Activated CD8-positive, alpha-beta memory T cell treated with anti-CD3 and anti-CD28 coated beads, Interleukin-2, amount 50 U/mL, for 24 hours (primary cell): ENCODE results near the gene NTSR1.

Experiments used
- DNase-seq: peaks from one replicate; pipeline ENCODE4 v3.0.0-alpha.2; 2020; ENCODE audit errors: extremely low read depth

The NTSR1 gene

DNA sequence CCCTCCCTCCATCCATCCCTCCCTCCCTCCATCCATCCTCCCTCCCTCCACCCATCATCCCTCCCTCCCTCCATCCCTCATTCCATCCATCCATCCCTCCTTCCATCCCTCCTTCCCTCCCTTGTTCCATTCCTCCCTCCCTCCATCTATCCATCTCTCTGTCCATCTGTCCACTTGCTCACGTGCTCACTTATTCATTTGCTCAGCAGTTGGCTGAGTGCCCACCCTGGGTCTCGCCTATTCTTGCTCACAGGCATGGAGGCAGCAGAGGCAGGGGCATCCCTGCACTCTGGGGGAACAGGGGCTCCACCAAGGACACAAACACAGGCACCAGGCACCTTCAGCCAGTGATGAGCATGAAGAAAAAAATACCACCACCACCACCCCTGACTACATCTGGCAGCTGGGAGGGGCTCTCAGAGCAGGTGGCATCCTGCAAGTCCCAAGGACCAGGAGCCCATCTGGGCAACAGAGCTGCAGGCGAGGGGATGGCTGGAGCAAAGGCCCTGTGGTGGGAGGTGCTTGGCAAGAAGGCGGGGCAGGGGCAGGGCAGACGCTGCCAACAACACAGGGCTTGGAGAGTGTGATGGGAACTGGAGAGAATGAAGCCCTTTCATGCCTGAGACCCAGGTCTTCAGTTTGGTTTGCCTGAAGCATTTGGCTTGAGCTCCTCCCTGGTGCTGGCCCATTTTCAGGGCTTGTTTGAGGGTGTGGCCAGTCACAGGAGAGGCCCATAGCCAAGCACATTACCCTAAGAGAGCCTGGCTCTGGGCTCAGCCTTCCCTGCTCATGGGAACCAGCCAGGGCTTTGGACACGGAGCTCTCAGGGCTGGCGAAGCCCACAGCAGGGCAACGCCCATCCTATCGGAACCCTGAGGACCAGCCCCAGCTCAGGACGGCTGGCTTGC is 47.4 kb downstream of the NTSR1 start:
- DNase-seq, result no peak

DNA sequence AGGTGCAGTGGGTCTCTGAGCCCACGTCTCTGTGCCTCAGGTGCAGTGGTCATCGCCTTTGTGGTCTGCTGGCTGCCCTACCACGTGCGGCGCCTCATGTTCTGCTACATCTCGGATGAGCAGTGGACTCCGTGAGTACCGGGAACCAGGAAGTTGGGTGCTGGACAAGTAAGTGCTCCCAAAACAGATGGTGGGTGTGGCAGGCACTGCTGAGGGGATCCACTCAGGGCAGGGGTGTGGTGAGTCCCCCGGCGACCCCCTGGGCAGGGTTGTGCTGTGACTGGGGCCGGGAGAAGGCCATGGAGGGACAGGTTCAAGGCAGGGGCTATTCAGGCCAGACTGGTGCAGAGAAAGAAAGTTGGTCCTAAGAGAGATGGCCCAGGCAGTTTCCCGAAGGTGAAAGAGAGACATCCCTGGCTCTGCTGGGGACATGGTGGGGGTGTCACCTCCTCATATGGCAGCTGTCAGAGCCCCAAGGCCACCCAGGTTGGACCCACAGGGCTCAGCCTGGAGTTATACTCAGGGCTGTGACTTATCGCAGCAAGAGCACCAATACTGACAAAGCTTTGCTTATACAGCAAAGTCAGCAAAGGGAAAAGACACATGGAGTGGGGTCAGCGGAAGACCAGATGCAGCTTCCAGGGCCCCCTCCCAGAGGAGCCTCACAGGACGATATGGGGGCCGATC is 49.7 kb downstream of the NTSR1 start:
- DNase-seq, result no peak

DNA sequence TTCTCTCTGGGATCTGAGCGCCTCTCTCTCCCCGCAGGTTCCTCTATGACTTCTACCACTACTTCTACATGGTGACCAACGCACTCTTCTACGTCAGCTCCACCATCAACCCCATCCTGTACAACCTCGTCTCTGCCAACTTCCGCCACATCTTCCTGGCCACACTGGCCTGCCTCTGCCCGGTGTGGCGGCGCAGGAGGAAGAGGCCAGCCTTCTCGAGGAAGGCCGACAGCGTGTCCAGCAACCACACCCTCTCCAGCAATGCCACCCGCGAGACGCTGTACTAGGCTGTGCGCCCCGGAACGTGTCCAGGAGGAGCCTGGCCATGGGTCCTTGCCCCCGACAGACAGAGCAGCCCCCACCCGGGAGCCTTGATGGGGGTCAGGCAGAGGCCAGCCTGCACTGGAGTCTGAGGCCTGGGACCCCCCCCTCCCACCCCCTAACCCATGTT is 51.4 kb downstream of the NTSR1 start:
- DNase-seq, result no peak

DNA sequence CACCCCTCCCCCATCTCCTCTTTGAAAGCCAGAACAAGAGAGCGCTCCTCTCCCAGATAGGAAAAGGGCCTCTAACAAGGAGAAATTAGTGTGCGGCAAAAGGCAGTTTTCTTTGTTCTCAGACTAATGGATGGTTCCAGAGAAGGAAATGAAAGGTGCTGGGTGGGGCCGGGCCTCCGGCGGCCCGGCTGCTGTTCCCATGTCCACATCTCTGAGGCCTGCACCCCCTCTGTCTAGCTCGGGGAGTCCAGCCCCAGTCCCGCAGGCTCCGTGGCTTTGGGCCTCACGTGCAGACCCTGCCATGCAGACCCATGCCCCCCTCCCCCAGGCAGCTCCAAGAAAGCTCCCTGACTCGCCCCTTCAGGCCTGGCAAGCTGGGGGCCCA is 51.8 kb downstream of the NTSR1 start:
- no peak for DNase-seq

DNA sequence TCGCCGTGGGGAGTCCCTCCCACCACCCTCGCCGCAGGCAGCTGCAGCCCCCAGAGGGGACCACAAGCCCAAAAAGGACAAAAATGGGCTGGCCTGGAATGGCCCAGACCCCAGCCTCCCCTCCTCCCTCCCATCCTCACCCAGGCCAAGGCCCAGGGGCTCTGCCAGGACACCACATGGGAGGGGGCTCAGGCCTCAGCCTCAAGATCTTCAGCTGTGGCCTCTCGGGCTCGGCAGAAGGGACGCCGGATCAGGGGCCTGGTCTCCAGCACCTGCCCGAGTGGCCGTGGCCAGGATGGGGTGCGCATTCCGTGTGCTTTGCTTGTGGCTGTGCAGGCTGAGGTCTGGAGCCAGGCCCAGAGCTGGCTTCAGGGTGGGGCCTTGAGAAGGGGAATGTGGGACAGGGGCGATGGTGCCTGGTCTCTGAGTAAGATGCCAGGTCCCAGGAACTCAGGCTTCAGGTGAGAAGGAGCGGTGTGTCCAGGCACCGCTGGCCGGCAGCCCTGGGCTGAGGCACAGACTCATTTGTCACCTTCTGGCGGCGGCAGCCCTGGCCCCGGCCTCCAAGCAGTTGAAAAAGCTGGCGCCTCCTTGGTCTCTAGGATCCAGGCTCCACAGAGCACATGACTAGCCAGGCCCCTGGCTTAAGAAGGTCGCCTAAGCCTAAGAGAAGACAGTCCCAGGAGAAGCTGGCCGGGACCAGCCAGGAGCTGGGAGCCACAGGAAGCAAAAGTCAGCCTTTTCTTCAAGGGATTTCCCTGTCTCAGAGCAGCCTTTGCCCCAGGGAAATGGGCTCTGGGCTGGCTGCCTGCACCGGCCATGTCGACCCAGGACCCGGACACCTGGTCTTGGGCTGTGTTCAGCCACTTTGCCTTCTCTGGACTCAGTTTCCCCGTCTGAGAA is 52.5 kb downstream of the NTSR1 start:
- DNase-seq, result no peak

DNA sequence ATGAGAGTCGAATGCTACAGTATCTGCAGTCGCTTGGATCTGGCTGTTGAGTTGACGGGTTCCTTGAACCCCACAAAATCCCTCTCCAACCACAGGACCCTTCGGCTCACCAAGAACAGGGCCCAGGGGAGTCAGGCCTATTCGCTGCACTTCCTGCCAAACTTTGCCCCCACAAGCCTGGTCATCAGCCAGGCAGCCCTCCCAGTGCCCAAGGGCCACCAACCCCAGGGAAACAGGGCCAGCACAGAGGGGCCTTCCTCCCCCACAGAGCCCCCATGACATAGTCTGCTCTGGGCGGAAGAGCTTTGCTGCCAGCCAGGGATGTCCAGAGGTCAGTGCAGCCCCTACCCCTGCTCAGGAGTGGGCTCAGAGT is 53.1 kb downstream of the NTSR1 start:
- DNase-seq, result no peak

DNA sequence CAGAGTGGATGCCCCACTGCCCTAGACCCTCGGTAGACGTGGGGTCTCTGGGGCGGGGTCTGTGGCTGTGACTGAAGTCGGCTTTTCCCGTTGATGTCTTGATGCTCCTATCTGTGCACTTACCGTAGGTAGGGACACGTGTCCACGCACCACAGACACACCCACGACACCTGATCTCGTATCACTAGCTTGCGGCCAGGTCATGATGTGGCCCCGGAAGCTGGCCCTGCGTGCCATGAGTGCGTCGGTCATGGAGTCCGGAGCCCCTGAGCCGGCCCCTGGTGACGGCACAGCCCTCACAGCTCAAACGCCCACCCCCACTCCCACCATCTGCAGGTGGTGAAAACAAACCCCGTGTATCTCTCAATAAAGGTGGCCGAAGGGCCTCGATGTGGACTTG is 53.7 kb downstream of the NTSR1 start:
- DNase-seq, result no peak

DNA sequence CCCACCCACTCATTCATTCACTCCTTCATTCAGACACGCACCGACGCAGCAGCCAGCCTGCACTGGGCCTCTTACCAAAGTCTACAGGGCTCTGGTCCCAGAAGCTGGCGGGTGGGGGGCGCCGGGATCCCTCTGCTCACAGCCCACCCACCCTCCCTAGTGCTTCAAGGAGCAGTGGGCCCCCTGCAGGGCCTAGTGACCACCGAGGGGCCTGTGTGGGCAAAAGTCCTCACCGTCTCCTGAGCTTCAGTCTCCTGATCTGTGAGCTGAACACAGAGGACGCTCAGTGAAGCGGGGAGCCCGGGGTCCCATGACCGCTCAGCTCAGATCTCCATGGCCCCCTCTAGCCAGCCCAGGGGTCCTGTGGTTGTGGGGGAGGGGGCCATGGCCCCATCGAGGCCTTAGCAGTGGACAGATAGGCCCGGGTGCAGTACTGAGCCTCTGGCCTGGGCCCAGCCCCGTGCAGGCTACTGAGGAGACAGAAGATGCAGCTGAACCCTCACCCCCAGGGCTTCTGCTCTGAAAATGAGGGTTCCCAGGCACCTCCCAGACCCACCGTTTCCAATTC is 54.2 kb downstream of the NTSR1 start:
- DNase-seq, result no peak

DNA sequence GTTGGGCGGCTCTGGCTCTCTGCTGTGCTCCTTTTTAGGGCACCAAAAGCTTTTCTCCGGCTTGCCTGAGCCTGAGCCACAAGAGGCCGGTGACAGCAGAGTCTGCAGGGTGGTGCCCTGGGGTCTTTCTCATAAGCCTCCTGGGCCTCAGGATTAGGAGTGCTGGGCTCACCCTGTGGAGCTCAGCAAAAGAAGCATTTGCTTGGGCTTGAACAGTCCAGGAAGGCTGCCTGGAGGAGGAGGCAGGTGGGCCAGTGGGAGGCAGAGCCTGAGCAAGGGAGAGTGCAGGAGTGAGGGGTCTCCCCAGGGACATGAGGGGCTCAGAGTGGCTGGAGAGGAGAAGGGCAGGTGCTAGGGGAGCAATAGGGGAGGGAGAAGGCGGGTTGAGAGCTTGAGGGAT is 54.8 kb downstream of the NTSR1 start:
- DNase-seq, result no peak

DNA sequence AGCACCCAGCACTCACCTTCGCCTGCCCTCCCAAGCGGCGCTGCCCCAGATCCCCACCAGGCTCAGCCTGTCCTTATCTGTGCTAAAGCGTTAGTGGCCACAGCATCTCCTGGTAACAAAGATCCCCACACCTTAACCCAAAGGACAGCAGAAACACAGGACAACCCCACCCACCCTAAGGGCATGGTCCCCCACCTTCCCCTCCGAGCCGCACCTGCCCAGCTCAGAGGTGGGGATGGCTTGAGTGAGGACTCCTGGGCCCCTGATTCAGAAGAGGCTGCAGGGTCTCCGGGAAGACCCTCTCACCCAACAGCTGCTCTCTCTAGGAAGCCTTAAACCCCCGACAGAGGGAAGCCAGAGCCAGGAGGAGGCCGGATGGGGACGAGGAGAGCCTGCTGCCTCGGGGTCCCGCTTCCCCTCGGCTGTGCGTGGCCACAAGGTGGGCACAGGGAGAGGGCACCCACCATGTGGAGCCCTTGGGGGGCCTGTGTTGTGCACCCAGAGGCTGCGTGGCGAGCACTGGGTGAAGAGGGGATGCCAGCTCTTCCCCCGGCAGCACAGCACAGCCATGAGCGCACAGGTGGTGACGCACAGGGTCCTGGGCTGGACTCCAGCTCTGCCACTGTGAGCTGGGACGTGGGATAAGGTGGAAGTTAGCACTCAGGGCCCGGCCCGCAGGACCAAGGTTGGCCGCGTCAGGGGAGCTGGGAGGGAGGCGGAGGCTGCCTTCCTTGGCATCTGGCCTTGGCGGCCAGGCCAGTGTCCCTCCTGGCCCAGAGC is 55.7 kb downstream of the NTSR1 start:
- no peak for DNase-seq

DNA sequence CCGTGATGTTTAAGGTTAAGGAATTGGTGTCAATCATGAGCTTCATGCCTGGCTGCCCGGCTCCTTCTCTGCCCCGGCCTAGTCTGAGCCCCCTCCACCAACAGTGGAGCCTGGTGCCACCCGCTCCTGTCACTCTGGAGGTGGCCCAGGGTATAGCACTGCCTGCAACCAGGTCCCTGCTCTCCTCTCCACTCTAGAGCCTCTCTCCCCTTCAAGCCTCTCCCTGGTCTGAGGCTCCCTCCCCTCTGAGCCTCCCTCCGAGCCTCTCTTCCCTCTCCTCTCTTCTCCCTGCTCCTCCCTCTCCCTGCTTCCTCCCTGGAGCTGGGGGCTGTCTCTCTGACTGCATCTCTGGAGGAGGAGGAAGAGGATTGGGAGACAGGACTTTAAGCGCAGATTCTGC is 56.4 kb downstream of the NTSR1 start:
- DNase-seq, result no peak

DNA sequence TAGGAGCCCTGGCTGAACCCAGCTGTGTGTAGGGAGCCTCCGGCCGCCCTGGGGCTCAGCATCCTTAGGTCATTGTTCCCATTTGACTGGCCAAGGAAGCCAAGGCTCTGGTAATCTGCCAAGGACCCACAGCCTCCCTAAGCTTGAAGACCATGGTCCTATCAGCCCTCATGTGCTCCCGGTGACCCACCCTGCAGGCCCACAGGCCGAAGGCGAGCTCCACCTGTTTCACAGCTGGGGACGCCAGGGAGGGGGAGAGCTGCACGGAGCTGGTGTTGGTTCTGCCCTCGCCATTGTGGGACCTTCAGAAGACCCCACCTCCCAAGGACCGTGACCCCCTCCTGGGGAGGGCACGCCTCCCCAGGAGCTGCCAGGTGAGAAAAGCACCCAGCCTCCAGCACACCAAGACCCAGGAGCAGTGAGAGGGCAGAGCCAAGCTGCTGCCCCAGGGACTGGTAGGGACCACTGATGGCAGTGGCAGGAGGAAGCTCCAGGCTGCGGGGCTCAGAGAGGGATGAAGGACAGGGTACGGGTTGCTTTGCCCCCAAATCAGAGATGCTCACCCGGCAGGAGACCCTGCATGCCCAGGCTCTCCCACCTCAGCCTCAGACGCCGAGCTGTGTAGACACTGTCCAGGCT is 56.9 kb downstream of the NTSR1 start:
- DNase-seq, result no peak

DNA sequence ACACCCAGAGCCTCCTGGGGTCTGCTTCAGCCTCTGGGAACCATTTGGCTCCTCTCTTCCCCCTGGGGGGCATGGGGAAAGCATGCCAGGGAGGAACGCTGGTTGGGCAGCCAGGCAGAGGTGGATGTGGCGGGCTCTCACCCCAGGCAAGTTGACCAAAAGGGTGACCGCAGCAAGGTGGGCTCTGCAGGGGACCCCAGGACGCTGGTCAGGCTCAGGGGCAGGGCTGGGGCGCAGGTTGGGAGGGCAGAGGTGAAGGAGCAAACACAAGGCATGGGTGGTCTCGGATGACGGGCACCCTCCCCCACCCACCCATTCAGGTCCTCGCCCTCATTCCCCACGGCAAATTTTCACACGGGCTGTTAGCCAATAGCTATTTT is 57.4 kb downstream of the NTSR1 start:
- no peak for DNase-seq

DNA sequence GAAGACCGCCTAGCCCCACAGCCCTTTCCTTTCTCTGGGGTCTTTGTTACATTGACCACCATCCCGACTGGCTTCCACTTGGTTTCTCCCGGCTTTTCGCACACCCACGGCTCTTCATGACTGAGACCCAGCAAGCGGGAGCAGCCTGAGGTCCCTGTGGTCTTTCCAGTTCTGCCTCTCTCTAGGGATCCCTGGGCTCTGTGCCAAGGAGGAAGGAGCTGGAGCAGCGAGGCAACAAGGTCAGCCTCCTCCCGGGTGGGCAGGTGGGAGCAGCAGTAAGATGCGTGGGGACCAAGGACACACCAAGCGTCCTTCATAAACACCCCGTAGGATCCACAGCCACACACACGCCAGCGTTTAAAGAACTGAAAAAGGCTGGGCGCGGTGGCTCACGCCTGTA is 58.1 kb downstream of the NTSR1 start:
- no peak for DNase-seq

DNA sequence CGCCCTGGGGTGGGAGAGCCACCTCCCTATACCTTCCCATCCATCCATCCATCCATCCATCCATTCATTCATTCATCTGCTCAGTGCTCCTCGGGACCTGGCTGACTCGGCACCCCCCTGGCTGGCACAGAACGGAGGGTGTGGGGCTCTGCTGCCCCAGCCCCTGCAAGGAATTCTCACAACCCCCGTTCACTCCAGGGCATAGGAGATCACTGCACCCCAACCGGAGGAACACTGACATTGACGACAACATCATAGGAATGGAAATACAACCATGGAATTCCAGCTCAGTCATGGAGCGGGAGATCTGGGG is 59.6 kb downstream of the NTSR1 start:
- no peak for DNase-seq

DNA sequence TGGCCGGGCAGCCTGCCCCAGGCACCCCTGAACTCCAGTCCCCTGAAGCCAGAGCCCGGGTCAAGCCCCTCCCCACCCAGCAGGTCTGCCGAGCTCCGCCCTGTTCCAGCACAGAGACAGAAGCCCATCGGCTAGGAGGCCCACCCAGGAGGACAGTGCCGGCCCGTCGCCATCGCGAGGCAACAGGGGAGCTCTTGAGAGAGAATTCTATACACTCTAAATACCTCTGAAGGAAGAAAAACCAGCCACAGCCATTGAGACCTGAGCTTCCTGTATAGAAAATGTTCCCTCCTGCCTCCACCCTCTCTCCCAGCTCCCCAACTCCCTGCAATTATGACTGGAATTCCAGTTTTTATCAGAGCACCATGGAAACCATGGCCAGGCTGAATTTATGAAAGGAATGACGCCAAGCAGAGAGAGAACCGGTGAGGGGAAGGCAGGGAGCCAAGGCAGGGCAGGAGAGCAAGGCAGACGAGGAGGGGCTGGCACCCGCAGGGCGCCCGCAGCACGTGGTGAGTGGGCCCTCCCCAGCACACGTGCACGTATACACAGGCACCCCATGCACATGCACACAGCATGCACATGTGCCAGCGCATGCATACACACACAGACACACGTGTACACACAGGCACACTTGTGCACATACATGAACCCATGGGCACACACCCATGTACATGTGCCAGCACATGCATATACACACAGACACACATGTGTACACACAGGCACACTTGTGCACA is 60.1 kb downstream of the NTSR1 start:
- no peak for DNase-seq

DNA sequence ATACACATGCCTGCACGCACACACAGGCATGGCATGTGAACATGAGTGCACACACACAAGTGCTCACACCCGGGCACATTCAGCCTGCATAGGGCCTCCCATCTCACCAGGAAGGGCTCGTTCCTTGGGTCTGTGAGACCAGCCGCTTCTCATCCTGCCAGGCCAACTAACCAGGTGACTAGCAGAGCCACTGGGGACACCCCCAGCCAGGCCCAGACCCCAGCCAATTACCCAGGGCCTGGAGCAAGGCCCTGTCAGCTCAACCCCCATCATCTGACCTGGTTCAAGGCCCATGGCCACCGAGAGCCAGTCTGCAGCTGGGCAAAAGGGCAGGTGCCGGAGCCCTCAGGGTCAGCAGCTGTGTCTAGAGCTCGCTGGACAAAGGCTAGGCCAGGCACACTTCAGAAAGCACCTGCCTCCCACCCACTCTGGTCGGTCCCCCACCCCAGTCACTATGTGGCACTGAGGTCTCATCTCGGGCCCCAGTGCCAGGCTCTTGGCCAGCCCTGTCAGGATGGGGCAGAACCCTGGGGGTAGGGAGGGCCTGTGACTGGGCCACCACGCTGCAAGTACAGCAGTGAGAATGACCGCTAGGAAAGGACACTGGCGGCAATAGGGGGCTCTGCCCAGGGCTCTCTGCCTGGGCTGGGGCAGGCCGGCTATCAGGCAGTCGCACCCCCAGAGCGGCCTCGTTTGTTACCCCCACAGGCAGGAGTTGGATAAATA is 60.9 kb downstream of the NTSR1 start:
- DNase-seq, result no peak

DNA sequence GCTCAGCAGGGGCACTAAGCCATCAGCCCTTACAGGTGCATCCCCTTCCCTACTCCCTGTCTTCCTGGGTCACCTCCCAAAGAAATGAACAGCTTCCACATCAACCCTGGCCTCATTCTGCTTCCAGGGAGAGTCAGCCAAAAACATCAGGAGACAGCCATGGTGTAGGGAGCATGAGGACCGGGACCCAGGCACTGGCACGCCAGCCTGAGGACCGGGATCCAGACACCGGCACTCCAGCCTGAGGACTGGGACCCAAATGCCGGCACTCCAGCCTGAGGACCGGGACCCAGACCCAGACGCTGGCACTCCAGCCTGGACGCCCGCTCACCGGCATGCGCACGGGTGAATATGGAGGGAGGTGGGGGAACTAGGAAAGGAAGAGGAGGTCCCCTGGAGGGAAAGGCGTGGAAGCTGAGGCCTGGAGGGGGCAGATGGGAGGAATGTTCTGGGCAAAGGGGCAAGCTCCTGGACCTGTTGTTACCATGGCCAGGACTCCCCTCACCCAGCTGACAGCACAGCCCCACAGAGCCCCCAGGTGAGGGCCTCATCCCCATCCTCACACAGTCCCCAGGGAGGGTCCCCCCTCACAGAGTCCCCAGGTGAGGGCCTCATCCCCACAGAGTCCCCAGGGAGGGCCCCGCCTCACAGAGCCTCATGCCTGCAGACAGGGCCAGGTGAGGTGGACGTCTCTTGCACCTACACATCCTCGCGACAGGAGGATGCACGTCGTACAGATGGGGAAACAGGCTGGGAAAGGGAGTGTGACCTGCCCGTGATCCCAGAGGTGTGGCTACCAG is 61.7 kb downstream of the NTSR1 start:
- DNase-seq, result no peak

DNA sequence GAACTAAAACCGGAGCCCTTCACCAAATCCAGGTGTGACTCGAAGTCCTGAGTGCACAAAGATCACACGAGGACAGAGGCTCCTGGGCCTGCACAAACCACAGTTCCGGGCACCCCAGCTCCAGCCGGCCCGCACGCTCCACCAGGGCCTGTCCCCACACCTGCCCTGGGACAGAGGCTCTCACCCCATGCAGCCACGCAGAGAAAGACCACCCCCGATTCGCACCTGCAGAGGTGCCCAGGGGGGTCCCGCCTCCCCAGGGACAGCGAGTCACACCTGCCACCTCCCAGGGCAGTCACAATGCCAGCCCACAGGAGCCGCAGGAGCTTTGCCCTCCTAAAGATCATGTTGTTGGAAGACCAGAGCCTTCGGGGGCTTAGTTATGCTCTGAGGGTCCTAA is 62.3 kb downstream of the NTSR1 start:
- no peak for DNase-seq
